HL-60 (cell line): ENCODE results near the gene KCNG2.

Experiments used
- CTCF ChIP-seq: IDR thresholded peaks from one replicate; pipeline ENCODE4 v1.5.1; 2011; ENCODE audit warnings: low read length, control low read depth, inconsistent platforms; ENCODE audit not compliant: insufficient read depth
- REST ChIP-seq: IDR thresholded peaks from 2 replicates; pipeline ENCODE4 v1.6.1; 2012; ENCODE audit warnings: low read depth; ENCODE audit not compliant: insufficient replicate concordance
- SPI1 ChIP-seq: IDR thresholded peaks from 2 replicates; pipeline ENCODE4 v1.6.1; 2012; ENCODE audit warnings: low read depth, mild to moderate bottlenecking, borderline replicate concordance

- TF ChIP-seq CTCF (no peak), REST (no peak), SPI1 (no peak)
These were observed 102.1 kb downstream of the KCNG2 start for GRCh38 chr18:79899609-79900445.
